CD4-positive, alpha-beta T cell treated with Interleukin-15 for 4 hours (primary cell): ENCODE data around the gene FUT4.
"Not testable (repeated sequence)": the region's sequence is repeated elsewhere in the genome, so short reads cannot be mapped to it uniquely, and the experiment has no call there.

Experiments used
- DNase-seq: peaks from one replicate; pipeline ENCODE4 v3.0.0-alpha.2; 2020; ENCODE audit warnings: low spot score

FUT4 gene

DNA sequence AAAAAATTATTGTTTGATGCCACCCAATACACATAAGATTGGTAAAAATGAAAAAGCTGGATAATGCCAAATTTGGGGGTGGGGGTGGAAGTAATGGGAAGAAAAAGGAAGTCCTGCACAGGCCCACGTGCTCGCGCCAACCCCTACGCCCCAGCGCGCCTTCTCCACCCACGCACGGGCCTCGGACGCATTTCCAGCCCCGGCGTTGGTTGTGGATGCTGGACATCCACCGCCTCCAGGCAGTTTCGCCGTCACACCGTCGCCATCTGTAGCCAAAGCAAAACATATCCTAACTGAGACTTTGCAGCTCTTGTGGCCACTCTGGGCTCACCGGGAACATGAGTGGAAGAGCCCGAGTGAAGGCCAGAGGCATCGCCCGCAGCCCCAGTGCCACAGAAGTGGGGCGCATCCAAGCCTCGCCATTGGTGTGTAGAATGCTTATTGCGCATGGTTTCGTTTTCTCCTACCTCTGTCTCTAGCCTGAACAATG is 23.5 kb downstream of the FUT4 start, which contains the start of gene PIWIL4:
TSS of gene PIWIL4 (plus strand) at position 188 of the 490 bp plus-strand sequence. CDS start at position 339, 151 bp downstream.
- no peak for DNase-seq

DNA sequence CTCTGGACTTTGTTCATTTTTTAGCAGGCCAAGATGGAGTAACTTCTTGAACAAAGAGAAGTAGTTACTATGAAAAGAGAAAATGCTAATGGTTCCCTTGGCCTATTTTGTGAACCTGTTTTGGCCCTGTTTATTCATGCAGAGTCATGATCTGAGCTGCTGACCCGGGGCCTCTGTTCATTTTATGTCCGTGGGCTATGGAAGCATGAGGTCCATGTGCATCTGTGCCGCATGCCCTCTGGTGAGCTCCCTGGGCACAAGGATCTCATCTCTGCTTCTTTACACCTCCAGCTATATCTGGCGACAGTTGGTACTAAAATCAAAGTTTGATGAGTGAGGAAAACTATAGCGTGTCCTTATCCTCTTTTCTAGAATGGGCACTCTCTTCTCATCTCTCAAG is 24.5 kb downstream of the FUT4 start:
- no peak for DNase-seq

DNA sequence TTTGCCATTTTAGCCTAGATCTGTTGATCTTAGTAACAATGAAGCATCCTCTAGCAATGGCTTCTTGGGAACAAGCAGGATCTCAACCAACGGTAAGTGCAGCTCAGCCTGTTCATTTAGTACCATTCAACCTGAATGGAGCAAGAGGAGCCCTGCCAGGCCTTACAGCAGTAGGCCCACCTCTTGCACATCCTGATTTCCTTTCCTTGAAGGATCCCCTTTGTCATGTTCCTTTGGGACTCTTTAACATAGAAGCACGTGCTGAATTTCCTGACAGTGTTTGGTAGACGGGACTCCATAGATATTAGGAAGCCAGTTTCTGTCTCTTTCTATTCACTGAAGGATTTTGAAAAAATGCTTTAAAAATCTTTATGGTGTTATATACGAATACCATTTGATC is 25.0 kb downstream of the FUT4 start:
- DNase-seq, result no peak

DNA sequence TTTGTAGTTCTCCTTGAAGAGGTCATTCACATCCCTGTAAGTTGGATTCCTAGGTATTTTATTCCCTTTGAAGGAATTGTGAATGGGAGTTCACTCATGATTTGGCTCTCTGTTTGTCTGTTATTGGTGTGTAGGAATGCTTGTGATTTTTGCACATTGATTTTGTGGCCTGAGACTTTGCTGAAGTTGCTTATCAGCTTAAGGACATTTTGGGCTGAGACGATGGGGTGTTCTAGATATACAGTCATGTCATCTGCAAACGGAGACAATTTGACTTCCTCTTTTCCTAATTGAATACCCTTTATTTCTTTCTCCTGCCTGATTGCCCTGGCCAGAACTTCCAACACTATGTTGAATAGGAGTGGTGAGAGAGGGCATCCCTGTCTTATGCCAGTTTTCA is 29.3 kb downstream of the FUT4 start:
- DNase-seq, result not testable (repeated sequence)

DNA sequence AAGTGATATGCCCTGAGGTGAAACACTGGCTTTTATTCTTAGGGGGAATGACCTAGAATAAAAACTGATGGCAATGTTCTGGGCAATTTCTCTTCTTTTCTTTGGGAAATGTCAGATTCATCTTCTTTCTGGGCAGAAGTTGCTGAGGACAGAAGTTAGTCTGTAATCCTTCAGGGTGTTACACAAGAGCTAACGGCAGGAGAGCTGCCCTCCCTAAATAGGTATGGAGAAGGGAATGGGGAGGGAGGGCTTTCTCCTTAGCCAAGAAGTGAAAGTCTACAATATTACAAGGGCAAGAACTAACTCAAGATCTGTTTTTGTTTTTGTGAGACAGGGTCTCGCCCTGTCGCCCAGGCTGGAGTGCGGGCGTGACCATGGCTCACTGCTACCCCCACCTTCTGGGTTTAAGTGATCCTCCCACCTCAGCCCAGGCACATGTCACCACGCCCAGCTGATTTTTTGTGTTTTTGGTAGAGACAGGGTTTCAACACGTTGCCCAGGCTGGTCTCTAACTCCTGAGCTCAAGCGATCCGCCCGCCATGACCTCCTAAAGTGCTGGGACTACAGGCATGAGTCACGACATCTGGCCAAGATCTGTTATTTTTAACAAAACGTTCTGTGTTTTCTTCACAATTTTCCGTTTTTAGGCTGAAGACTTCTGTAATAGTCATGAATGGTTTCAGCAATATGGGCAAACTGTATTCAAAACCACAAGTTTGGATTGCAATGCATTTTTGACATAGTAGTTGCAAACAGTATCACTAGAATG is 30.7 kb downstream of the FUT4 start:
- no peak for DNase-seq

DNA sequence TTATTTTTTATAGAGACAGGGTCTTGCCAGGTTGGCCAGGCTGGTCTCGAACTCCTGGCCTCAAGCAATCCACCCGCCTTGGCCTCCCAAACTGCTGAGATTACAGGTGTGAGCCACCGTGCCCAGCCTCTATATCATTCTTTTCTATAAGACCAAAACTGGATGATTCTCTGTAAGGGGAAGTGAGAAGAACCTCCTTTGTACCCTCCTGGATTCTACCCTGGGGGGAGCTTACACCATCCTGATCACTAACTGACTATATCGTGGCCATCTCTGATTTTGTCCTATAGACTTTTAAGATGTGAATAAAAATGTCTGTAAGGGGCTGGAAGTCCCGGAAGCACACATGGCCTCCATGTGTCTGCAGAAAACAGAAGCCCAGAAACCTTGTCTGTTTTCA is 32.6 kb downstream of the FUT4 start:
- DNase-seq, result no peak

DNA sequence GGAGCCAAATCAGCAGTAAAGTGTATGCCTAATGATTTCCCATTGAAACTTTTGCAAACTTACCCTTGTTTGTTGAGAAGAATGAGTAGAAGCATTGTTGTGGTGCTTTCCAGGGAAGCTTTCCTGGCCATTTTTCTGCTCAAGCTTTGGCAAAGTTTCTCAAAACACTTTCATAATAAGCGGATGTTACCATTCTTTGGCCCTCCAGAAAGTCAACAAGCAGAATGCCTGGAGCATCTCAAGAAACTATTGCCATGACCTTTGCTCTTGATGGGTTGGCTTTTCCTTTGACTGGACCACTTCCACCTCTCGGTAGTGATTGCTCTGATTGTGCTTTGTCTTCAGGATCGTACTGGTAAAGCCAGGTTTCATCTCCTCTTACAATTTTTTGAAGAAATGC is 34.1 kb downstream of the FUT4 start:
- DNase-seq, result no peak

DNA sequence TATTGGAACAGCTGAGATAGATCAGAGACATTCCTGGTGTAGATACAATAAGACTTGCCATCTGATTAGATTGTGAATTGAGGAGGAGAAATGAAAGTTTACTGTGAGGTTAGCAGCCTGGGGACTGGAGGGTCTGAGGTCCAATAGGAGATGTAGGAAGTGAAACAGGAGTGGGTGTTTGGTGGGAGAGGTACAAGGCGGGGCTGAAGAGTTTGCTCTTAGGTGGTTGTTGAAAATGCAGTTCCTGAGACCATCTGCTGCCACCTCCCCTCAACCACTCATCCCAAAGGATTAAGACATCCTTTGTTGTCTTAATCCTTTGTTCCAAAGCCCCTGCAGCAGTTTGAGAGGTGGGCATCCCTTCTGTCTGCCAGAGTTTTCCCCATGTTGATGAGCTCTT is 38.2 kb downstream of the FUT4 start:
- DNase-seq, result no peak

DNA sequence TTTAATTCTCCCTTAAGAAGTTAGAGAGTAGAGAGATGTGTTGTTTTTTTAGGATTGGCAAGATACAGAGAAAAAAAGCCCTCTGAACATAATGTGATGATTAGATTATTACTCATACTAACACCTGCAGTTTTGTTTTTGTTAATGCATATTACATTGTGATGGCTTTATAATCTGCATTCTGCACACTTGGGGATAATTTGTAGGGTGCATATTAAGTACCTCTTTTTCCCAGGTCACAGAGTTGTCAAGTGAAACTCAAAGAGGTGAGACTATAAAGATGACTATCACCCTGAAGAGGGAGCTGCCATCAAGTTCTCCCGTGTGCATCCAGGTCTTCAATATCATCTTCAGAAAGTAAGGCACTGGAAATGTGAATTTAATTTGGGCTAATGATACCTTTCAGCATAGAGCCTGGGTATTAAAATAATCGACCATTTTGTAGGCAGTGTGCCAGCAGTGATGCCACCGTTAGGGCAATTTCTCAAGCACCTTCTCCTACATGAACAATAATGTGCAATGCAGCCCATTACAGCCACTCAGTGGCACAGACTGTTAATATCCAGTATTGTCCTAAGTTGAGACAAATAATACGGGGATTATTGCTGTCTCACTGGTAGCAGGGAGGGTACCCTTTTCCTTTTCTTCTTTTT is 39.6 kb downstream of the FUT4 start:
- no peak for DNase-seq

DNA sequence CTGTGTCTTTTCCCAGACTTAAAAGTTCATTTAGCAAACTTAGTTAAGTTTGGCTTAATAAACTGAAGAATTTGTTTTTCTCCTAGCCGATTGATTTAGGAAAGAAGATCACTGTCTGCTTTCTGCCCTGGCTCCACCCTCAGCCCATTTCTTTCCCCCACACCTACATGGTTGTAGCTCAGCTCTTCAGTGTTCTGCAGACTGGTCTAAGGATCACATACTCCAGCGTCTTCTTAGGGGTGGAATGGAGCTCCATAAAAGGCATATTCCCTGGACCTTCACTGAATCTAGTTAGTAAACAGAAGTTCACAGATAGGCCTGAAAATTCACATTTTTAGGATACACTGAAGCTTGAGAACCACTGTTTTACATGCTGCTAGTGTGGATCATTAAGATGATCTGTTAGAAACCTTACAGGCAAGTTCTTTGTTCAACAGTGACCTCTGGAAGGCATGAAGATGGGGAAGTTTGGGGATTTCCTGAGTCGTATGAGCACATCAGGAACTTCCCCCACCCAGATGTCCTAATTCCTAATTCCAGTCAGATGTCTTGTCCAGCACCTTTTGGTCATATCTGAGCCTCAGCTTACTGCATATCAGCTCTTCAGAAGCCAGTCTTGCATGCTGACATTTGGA is 40.3 kb downstream of the FUT4 start:
- DNase-seq, result no peak

DNA sequence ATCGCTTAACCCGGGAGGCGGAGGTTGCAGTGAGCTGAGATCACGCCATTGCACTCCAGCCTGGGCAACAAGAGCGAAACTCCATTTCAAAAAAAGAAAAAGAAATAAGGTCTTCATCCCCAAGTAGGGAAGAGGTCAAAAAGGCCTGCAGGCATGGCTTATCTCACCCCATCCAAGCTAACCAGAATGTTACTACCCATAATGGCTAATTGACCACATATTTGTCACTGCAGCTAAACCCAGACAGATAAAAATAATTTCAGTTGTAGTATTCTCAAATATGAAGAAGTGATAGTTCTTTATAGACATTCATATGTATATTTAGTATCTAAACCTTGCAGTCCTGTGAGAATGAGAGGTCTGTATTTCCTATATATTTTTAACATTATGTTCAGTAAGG is 41.3 kb downstream of the FUT4 start:
- no peak for DNase-seq

DNA sequence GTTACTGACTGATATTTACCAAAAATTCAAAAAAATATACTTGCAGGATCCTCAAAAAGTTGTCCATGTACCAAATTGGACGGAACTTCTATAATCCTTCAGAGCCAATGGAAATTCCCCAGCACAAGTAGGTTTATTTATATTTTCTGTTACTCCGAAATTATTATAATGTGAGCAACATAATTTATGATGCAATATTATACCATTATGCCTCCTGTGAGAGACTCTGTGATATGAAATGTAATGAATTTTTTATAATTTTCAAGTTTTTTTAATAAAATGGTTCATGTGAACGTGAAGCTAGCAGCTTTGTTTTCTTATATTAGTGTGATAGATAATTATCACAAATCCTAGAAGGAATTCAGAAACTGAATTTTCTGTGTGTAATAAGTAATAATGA is 41.7 kb downstream of the FUT4 start:
- no peak for DNase-seq

DNA sequence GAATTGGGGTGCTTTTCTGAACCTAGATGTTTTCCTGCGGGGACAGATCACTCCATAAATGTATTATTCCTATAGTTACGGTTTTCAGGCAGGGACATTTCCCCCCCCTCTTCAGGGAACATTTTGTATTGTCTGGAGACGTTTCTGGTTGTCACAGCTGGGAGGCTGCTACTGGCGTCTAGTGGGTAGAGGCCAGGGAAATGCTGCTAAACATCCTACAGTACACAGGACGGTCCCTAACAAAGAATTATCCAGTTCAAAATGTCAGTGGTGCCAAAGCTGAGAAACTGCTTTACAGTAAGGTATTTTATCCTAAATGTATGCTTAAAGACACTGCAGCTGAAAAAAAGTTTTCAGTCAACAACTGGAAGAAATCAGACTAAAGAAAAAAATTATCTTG is 42.8 kb downstream of the FUT4 start:
- DNase-seq, result no peak

DNA sequence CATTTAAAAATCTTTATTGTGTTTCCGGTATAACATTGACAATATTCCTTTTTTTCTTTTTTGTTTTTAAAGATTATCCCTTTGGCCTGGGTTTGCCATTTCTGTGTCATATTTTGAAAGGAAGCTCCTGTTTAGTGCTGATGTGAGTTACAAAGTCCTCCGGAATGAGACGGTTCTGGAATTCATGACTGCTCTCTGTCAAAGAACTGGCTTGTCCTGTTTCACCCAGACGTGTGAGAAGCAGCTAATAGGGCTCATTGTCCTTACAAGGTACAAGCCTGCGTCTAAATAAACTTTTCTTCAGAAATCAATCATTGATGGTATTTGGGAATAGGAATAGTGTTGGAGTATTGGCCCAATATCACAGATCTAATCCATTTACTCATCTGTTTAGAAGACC is 43.3 kb downstream of the FUT4 start:
- DNase-seq, result no peak

DNA sequence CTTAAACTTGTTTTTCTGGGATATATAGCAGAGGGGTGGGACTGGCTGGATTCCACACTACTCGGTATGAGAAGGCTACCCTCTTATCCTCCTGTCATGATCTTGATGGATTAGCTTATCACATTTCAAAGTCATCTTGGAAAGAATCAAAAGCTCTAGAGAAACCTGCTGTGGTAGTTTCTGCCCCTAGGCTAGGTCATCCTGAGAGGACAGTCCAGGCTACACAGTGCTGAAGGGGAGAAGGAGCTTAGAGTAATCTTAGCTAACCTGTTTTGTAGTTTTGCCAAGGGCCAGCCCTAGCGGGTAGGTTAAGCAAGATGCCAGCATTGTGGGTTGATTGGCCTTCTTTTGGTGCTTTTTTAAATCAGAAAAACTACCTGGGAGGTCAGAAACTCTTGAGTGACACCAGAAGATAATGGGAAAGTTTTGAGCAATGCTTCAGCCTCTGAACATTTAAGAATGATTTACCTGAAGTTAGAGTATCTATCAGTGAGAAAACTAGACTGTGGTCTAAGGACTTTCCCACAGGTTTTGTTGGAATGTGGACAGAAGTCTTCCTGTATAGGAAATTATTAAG is 44.7 kb downstream of the FUT4 start:
- no peak for DNase-seq

DNA sequence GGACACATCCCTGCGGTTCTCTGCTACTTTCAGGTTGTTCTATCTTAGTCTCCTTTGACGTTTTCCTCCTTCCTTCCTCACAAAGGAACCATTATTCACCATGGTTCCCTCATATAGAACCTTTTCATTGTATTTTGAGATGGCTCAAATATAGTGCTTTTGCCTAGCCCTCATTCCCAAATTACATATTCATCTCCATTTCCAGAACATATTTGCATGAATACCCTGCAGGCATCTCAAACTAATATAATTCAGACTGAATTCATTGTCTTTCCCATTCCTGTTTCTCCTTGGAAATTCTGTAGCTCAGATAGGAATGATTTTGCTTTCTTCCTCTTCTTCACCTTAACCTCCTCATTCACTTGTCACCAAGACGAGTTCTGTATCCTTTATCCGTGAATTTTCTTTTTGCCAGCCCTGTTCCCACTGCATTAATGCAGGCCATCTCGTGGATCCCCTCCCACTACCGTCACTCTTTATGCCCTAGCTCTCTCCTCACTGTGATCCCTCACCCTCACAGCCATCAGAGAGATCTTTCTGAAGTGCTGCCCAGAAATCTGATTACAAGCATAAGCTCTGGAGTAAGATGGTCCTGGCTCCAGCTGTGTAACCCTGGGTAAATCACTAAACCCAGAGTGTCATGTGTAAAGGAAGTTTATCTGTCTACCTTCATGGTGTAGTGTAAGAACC is 46.8 kb downstream of the FUT4 start:
- no peak for DNase-seq

DNA sequence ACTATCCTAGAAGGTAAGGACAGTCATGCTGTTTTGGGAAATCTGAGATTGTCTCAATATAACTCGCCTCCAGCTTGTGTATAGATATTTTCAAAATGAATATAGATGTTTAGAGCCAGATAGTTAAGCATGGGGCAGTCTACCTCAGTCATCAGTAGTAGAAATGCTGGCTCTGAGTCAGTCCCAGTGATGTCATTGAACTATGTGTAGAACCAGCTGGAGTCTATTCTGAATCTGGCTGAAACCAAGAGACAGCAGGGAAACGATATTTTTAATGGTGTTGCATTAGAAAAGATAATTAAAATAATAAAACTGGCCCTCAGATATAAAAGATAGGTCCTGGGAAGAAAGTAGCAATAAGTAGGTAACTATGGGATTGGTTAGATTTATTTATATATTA is 49.3 kb downstream of the FUT4 start:
- no peak for DNase-seq

DNA sequence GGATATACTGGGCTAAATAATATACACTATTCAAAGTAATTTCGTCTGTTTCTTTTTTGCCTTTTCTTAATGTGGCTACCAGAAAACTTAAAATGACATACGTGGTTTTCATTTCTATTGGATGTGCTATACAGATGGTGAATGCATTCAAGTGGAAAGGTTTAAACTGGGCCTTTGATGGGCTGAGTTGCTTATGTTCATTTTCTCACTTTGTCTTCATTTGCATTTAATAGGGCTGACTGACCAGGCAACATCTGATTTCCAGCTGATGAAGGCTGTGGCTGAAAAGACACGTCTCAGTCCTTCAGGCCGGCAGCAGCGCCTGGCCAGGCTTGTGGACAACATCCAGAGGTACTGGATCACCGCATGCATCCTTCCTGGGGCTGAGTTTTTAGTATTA is 51.4 kb downstream of the FUT4 start:
- DNase-seq, result no peak

DNA sequence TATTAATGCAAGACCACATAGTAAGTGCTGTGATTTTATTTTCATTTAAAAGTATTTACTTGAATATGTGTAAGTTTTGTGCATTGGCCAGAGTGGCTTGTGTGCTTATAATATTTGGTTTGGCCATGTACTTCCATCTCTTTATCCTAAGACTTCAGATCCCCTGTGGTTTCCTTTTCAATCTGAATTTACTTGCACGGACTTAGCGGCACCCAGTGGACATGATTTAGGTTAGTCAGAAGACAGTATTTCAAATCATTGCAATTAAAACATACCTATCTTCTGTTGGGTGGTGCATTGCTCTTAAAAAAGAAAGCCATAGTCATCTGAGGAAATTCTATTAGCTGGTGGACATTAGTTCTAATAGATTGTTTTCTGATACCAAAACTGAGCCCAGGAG is 54.2 kb downstream of the FUT4 start:
- no peak for DNase-seq
